AG09309 (cell line): ENCODE measurements around the gene WIPF3.

Experiments
- DNase-seq: peaks from one replicate; pipeline ENCODE4 v3.0.0-alpha.2; 2010; ENCODE audit warnings: low read depth
- H3K4me3 ChIP-seq: 2 replicates; pipeline ENCODE4 v1.5.1; 2011; ENCODE audit warnings: mild to moderate bottlenecking, low read depth, low read length, moderate library complexity; ENCODE audit not compliant: control insufficient read depth
- CTCF ChIP-seq: IDR thresholded peaks from 2 replicates; pipeline ENCODE4 v1.5.1; 2011; ENCODE audit warnings: mild to moderate bottlenecking, low read depth, low read length, inconsistent platforms; ENCODE audit not compliant: insufficient read depth, control insufficient read depth; ENCODE audit errors: missing control alignments

The WIPF3 gene

GRCh38 chr7:29948587-29948986, 142.3 kb downstream of the WIPF3 start:
- no peak overlapping the region for H3K4me3 ChIP-seq
- TF ChIP-seq CTCF: no peak
- DNase-seq: no peak

GRCh38 chr7:29950480-29950879, 144.2 kb downstream of the WIPF3 start:
- no peak overlapping the region for H3K4me3 ChIP-seq
- DNase-seq: no peak
- TF ChIP-seq CTCF: no peak

GRCh38 chr7:29951206-29951605, 144.9 kb downstream of the WIPF3 start:
- no peak for DNase-seq
- no peak overlapping the region for H3K4me3 ChIP-seq
- TF ChIP-seq CTCF: no peak

- no peak overlapping the region for H3K4me3 ChIP-seq
- peak; percentile 23 for DNase-seq
- no peak for TF ChIP-seq CTCF
Measured at GRCh38 chr7:29953726-29954347, 147.5 kb downstream of the WIPF3 start.

GRCh38 chr7:29955075-29955792, 148.9 kb downstream of the WIPF3 start:
- no peak overlapping the region for H3K4me3 ChIP-seq
- no peak for DNase-seq
- TF ChIP-seq CTCF: no peak

- no peak for DNase-seq
- no peak for TF ChIP-seq CTCF
- no peak overlapping the region for H3K4me3 ChIP-seq
Measured at GRCh38 chr7:29955799-29956486, 149.6 kb downstream of the WIPF3 start.
